ENCODE measurements around the gene RANBP3L. TPM values are rescaled to one million over a fixed set of nuclear protein-coding genes. Genes with fewer than 3 reads are reported as not detected.

The RANBP3L gene
- polyA plus RNA-seq, 1 donor from 2014 or later: 2.5 TPM

- Histone ChIP-seq H3K9me3 (ENCODE audit: low read length) (no peaks in the 10 kb centered on the region), H3K9ac (ENCODE audit: low read length) (no peak overlapping the region), H3K27ac (ENCODE audit: low read length) (no peak overlapping the region), H3K27me3 (ENCODE audit: insufficient read depth, low read depth, low read length) (no peaks in the 10 kb centered on the region), H4K20me1 (ENCODE audit: insufficient read depth) (no peaks in the 10 kb centered on the region), H3K4me2 (ENCODE audit: low read length) (no peak overlapping the region), H3K9me2 (ENCODE audit: insufficient read depth, low read length) (no peaks in the 10 kb centered on the region), H3F3A (ENCODE audit: insufficient read depth, low read length, poor library complexity, severe bottlenecking) (no peaks in the 10 kb centered on the region), H2AFZ (ENCODE audit: low read depth, low read length) (no peak overlapping the region), H3K4me3 (ENCODE audit: low read length) (no peak overlapping the region), H3K36me3 (ENCODE audit: insufficient read depth, low read length) (no peaks in the 10 kb centered on the region), H3K79me2 (replicated peaks; ENCODE audit: insufficient read depth, low read length) (no peaks in the 10 kb centered on the region)
- TF ChIP-seq SMC3 (conservative IDR thresholded peaks at IDR 0.05; ENCODE audit: poor library complexity) (no peak), POLR2AphosphoS5 (IDR thresholded peaks at IDR 0.05) (no peak), MXI1 (conservative IDR thresholded peaks at IDR 0.05; ENCODE audit: poor library complexity, severe bottlenecking) (no peak), RAD21 (conservative IDR thresholded peaks at IDR 0.05) (no peak), EP300 (conservative IDR thresholded peaks at IDR 0.05; ENCODE audit: poor library complexity, severe bottlenecking) (no peak), TAF1 (IDR thresholded peaks at IDR 0.05; ENCODE audit: low read depth) (no peak), EZH2 (IDR thresholded peaks at IDR 0.05; ENCODE audit: borderline replicate concordance, insufficient read depth, low read length, poor library complexity, severe bottlenecking) (no peak)
- TF ChIP-seq, protein P1, sequence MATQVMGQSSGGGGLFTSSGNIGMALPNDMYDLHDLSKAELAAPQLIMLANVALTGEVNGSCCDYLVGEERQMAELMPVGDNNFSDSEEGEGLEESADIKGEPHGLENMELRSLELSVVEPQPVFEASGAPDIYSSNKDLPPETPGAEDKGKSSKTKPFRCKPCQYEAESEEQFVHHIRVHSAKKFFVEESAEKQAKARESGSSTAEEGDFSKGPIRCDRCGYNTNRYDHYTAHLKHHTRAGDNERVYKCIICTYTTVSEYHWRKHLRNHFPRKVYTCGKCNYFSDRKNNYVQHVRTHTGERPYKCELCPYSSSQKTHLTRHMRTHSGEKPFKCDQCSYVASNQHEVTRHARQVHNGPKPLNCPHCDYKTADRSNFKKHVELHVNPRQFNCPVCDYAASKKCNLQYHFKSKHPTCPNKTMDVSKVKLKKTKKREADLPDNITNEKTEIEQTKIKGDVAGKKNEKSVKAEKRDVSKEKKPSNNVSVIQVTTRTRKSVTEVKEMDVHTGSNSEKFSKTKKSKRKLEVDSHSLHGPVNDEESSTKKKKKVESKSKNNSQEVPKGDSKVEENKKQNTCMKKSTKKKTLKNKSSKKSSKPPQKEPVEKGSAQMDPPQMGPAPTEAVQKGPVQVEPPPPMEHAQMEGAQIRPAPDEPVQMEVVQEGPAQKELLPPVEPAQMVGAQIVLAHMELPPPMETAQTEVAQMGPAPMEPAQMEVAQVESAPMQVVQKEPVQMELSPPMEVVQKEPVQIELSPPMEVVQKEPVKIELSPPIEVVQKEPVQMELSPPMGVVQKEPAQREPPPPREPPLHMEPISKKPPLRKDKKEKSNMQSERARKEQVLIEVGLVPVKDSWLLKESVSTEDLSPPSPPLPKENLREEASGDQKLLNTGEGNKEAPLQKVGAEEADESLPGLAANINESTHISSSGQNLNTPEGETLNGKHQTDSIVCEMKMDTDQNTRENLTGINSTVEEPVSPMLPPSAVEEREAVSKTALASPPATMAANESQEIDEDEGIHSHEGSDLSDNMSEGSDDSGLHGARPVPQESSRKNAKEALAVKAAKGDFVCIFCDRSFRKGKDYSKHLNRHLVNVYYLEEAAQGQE (IDR thresholded peaks at IDR 0.05; ENCODE audit: borderline replicate concordance): no peak
- TF ChIP-seq, protein P2, sequence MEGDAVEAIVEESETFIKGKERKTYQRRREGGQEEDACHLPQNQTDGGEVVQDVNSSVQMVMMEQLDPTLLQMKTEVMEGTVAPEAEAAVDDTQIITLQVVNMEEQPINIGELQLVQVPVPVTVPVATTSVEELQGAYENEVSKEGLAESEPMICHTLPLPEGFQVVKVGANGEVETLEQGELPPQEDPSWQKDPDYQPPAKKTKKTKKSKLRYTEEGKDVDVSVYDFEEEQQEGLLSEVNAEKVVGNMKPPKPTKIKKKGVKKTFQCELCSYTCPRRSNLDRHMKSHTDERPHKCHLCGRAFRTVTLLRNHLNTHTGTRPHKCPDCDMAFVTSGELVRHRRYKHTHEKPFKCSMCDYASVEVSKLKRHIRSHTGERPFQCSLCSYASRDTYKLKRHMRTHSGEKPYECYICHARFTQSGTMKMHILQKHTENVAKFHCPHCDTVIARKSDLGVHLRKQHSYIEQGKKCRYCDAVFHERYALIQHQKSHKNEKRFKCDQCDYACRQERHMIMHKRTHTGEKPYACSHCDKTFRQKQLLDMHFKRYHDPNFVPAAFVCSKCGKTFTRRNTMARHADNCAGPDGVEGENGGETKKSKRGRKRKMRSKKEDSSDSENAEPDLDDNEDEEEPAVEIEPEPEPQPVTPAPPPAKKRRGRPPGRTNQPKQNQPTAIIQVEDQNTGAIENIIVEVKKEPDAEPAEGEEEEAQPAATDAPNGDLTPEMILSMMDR (IDR thresholded peaks at IDR 0.05; ENCODE audit: poor library complexity, severe bottlenecking): no peak
Measured at GRCh38 chr5:36277521-36278176, 24.1 kb downstream of the RANBP3L start.

GRCh38 chr5:36276864-36277263 lies 24.8 kb downstream of the RANBP3L start:
- no peak overlapping the region for H3K4me3 ChIP-seq (ENCODE audit: low read length)
- no peaks in the 10 kb centered on the region for H3K36me3 ChIP-seq (ENCODE audit: insufficient read depth, low read length)
- no peaks in the 10 kb centered on the region for H3K9me3 ChIP-seq (ENCODE audit: low read length)
- no peaks in the 10 kb centered on the region for H3F3A ChIP-seq (ENCODE audit: insufficient read depth, low read length, poor library complexity, severe bottlenecking)
- H3K27me3 ChIP-seq (ENCODE audit: insufficient read depth, low read depth, low read length): no peaks in the 10 kb centered on the region
- no peak for TF ChIP-seq EZH2 (IDR thresholded peaks at IDR 0.05; ENCODE audit: borderline replicate concordance, insufficient read depth, low read length, poor library complexity, severe bottlenecking)
- TF ChIP-seq TAF1 (IDR thresholded peaks at IDR 0.05; ENCODE audit: low read depth): no peak
- TF ChIP-seq MXI1 (conservative IDR thresholded peaks at IDR 0.05; ENCODE audit: poor library complexity, severe bottlenecking): no peak
- no peak for TF ChIP-seq EP300 (conservative IDR thresholded peaks at IDR 0.05; ENCODE audit: poor library complexity, severe bottlenecking)
- TF ChIP-seq, protein P2 (IDR thresholded peaks at IDR 0.05; ENCODE audit: poor library complexity, severe bottlenecking): no peak
- no peak for TF ChIP-seq RAD21 (conservative IDR thresholded peaks at IDR 0.05)
- TF ChIP-seq, protein P1 (IDR thresholded peaks at IDR 0.05; ENCODE audit: borderline replicate concordance): no peak
- TF ChIP-seq SMC3 (conservative IDR thresholded peaks at IDR 0.05; ENCODE audit: poor library complexity): no peak
- no peak for TF ChIP-seq POLR2AphosphoS5 (IDR thresholded peaks at IDR 0.05)
- H3K4me2 ChIP-seq (ENCODE audit: low read length): no peak overlapping the region
- H4K20me1 ChIP-seq (ENCODE audit: insufficient read depth): no peaks in the 10 kb centered on the region
- no peaks in the 10 kb centered on the region for H3K9me2 ChIP-seq (ENCODE audit: insufficient read depth, low read length)
- no peak overlapping the region for H3K9ac ChIP-seq (ENCODE audit: low read length)
- H3K27ac ChIP-seq (ENCODE audit: low read length): no peak overlapping the region
- no peak overlapping the region for H2AFZ ChIP-seq (ENCODE audit: low read depth, low read length)
- no peaks in the 10 kb centered on the region for H3K79me2 ChIP-seq (replicated peaks; ENCODE audit: insufficient read depth, low read length)
